ENCODE results near the gene CCNJL.

Gene CCNJL

DNA sequence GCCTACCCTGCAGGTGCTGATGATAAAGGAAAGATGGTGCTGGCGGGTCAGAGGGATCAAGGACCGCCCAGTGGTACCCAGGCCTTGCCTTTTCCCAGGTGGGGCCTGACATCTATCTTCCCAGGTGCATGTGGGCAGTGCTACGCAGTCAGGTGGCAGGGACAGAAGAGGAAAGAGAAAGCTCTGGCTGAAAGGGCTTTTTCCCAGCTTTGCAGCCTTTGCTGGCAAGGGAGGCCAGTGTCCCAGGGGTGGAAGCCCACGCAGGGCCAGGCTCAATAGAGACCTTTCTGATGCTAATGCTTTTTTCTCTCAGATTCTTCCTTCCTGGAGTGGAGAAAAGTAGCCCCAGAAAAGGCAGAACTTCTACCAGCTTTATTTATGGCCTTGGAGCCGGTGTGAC is 46.3 kb downstream of the CCNJL start:
- TF ChIP-seq CTCF (IDR thresholded peaks at IDR 0.05; ENCODE audit: borderline replicate concordance, insufficient read depth, low read depth, low read length): no peak
- H3K4me3 ChIP-seq (ENCODE audit: low read depth, low read length): no peak overlapping the region

DNA sequence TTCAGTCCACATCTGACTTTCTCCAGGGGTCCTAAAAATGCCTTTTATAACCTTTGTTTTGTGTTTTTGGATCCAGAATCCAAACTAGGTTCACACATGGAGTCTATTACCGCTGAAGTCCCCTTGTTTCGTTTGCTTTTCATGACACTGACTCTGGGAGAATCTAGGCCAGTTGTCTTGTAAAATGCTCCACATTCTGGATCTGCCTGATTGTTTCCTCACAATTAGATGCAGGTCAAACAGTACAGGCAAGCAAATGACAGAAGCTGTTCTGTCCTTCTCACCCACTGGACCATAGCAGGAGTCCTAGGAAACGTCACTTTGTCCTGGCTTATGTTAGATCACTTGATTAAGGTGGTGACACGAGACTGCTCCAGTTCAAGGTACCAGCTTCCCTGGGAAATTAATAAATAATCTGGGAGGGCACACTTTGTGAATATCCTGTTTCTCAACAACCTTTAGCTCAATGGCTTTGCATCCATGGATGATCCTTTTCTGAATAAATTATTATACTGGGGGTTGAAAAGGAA is 49.0 kb downstream of the CCNJL start:
- no peak for TF ChIP-seq CTCF (IDR thresholded peaks at IDR 0.05; ENCODE audit: borderline replicate concordance, insufficient read depth, low read depth, low read length)
- no peak overlapping the region for H3K4me3 ChIP-seq (ENCODE audit: low read depth, low read length)

DNA sequence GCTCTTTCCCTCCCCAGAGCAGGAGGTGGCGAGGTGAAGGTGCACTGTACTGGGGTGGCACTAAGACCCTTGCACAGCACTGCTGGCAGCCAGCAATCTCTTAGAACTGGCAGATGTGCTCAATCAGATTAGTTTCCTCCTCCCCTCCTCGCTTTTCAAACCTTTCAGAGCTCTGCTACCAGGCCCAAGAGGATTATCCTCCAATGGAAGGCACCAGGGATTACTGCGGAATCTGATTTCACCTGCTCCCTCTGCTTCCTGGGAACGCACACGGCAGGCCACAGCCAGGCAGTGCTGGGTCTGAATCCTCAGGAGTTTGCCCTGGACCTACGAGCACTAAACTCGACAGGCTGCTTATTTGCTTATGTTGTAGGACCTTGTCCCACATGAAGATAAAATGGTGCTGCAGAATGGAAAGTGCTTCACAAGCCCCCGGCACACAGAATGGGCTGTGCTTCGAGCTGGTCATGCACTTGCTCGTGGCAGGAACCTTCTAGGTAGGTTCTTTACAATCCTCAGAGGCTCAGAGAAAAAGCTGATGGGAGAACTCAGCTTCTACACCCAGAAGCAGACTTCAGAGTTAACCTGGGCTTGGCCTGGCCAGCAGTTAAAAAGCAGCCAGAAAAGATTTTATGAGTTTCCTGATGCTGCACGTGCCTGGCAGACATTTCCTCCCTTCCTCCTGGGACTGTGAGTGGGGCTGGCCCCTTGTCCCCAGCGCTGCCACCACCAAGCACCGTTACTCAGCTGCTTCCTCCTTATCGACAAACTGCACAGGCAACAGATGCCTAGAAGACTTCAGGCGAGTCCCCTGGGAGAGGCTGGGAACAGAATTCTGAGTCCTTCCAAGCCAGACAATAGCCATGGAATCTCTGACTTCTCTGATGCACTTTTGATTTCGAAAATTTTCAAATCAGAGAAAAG is 50.0 kb downstream of the CCNJL start:
- no peak for TF ChIP-seq CTCF (IDR thresholded peaks at IDR 0.05; ENCODE audit: borderline replicate concordance, insufficient read depth, low read depth, low read length)
- no peak overlapping the region for H3K4me3 ChIP-seq (ENCODE audit: low read depth, low read length)

- H3K4me3 ChIP-seq (ENCODE audit: low read depth, low read length): no peak overlapping the region
- no peak for TF ChIP-seq CTCF (IDR thresholded peaks at IDR 0.05; ENCODE audit: borderline replicate concordance, insufficient read depth, low read depth, low read length)
Observed at GRCh38 chr5:160260881-160261815, 51.2 kb downstream of the CCNJL start.

DNA sequence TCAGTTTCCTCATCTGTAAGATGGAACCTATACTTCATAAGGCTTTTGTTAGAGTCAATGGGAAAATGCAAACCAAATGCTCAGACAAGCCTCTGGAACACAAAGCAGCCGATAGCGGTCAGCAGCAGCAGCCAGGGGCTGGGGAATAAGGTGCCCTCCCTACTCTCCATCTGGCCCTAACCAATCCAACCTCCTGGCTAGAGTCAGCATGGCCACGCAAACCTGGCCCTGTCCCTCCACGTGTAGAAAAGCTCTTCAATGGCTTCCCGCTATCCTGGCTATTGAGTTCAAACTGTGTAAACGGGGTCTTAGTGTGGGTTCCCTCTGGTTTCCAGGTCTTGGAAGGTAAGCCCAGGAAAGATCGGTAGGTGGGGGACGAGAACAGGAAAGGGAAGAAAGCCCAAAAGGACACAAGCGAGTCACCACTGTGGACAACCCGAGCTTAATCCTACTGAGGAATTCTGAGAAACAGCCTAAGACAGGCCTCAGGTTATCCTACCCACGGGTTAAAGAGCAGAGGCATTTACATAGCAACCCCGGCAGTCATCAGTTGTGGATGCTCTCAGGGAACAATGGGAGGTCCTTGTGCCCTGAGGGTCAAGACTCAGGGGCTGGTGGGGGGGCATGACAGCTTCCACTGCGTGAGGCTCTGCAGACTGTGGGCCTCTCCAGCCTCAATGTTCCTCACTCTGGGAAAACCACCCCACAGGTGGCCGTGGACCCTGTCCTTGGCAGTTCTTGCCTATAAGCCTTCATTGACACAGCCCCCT is 52.2 kb downstream of the CCNJL start:
- no peak for TF ChIP-seq CTCF (IDR thresholded peaks at IDR 0.05; ENCODE audit: borderline replicate concordance, insufficient read depth, low read depth, low read length)
- H3K4me3 ChIP-seq (ENCODE audit: low read depth, low read length): no peak overlapping the region

DNA sequence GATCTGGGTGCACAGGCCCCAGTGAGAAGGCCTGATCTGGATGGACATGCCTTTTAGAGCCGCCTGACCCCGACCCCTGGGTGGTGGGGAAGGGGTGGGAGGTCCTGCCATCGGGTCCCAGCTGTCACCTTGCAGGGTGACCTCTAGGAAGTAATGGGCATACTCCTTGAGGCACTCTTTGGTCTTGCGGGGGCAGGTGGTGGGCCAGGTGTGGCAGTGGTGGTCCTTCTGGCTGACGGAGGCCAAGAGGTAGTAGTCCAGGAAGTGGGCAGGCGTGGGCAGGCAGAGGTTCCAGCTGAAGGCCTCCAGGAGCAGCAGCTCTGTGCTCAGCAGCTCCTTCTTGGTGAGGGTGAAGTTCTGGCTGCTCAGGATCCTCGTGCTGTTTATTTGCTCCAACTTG is 53.0 kb downstream of the CCNJL start:
- no peak overlapping the region for H3K4me3 ChIP-seq (ENCODE audit: low read depth, low read length)
- no peak for TF ChIP-seq CTCF (IDR thresholded peaks at IDR 0.05; ENCODE audit: borderline replicate concordance, insufficient read depth, low read depth, low read length)
